ENCODE results near the gene TRMT6. TPM values are rescaled to one million over a fixed set of nuclear protein-coding genes. Genes with fewer than 3 reads are reported as not detected.

Gene TRMT6
- total and polyA plus RNA-seq, 4 donors: 3.1 to 6.2 (median 4.0) TPM

DNA sequence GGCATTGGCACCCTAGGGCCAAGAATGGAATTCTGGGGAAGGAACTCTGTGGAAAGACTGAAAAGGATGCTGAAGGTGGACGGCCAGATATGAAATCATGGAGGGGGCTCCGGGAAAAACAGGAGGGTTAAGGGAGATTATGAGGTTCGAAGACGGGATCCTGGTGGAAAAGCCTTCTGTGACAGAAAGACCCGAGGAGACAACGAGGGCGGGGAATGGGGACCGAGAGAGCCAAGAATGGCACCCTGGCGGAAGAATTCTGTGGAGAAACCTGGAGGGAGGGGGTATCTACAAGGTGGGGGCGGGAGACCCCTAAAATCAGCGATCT is 426 bp downstream of the TRMT6 start:
- no peak for DNase-seq (ENCODE audit: low spot score)
- Histone ChIP-seq H3K27ac (ENCODE audit: low read depth in 1 of 2, low read length in 2 of 2) (peak overlapping the region; percentile 21 to 24), H3K36me3 (ENCODE audit: control insufficient read depth in 4 of 4, insufficient read depth in 3 of 4, low read depth in 1 of 4, low read length in 3 of 4) (peaks cover 4 to 19% (median 12%) of the 10 kb centered on the region in 4 donors), H3K27me3 (ENCODE audit: control insufficient read depth in 4 of 4, insufficient read depth in 4 of 4, low read length in 3 of 4) (no peaks in the 10 kb centered on the region), H3K4me1 (ENCODE audit: control insufficient read depth in 4 of 4, insufficient read depth in 4 of 4, low read length in 3 of 4) (peaks cover 7 to 19% (median 17%) of the 10 kb centered on the region in 4 donors), H3K4me3 (ENCODE audit: low read depth in 1 of 3, low read length in 3 of 3) (peak overlapping the region; percentile 71 to 96 (median 90)), H3K9me3 (ENCODE audit: control insufficient read depth in 4 of 4, low read length in 3 of 4) (no peaks in the 10 kb centered on the region), H3K9ac (ENCODE audit: low read depth in 1 of 2, low read length in 2 of 2) (peak overlapping the region; percentile 21 to 30)
- TF ChIP-seq, protein P1, sequence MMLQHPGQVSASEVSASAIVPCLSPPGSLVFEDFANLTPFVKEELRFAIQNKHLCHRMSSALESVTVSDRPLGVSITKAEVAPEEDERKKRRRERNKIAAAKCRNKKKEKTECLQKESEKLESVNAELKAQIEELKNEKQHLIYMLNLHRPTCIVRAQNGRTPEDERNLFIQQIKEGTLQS (IDR thresholded peaks at IDR 0.05): no peak
- TF ChIP-seq CTCF (IDR thresholded peaks at IDR 0.05; ENCODE audit: low read depth, low read length, missing input control) (no peak), YY1 (IDR thresholded peaks at IDR 0.05) (no peak), GABPA (IDR thresholded peaks at IDR 0.05 in 1 of 2, conservative IDR thresholded peaks at IDR 0.05 in 1 of 2) (no peak), FOXA1 (IDR thresholded peaks at IDR 0.05) (no peak), ZBTB33 (IDR thresholded peaks at IDR 0.05) (no peak), RXRA (IDR thresholded peaks at IDR 0.05) (no peak), FOXA2 (IDR thresholded peaks at IDR 0.05) (no peak), REST (IDR thresholded peaks at IDR 0.05) (no peak), MAX (IDR thresholded peaks at IDR 0.05) (no peak), HNF4G (IDR thresholded peaks at IDR 0.05) (no peak)
- WGBS: under 1% methylated on average over 11 of the region's 11 CpGs

- H3K9me3 ChIP-seq (ENCODE audit: control insufficient read depth in 4 of 4, low read length in 3 of 4): no peaks in the 10 kb centered on the region
- H3K9ac ChIP-seq (ENCODE audit: low read depth in 1 of 2, low read length in 2 of 2): no peak overlapping the region
- 82% methylated on average over 6 of the region's 6 CpGs for WGBS
- no peak for DNase-seq (ENCODE audit: low spot score)
- H3K27me3 ChIP-seq (ENCODE audit: control insufficient read depth in 4 of 4, insufficient read depth in 4 of 4, low read length in 3 of 4): no peaks in the 10 kb centered on the region
- no peak overlapping the region for H3K27ac ChIP-seq (ENCODE audit: low read depth in 1 of 2, low read length in 2 of 2)
- H3K4me1 ChIP-seq (ENCODE audit: control insufficient read depth in 4 of 4, insufficient read depth in 4 of 4, low read length in 3 of 4): peaks cover 7 to 19% (median 17%) of the 10 kb centered on the region in 4 donors
- H3K4me3 ChIP-seq (ENCODE audit: low read depth in 1 of 3, low read length in 3 of 3): no peak overlapping the region
- H3K36me3 ChIP-seq (ENCODE audit: control insufficient read depth in 4 of 4, insufficient read depth in 3 of 4, low read depth in 1 of 4, low read length in 3 of 4): peaks cover 11 to 31% (median 23%) of the 10 kb centered on the region in 4 donors
- TF ChIP-seq HNF4A (conservative IDR thresholded peaks at IDR 0.05) (no peak), RAD21 (IDR thresholded peaks at IDR 0.05) (no peak), FOXA2 (IDR thresholded peaks at IDR 0.05) (no peak), SP1 (IDR thresholded peaks at IDR 0.05) (no peak), REST (IDR thresholded peaks at IDR 0.05) (no peak), ZBTB33 (IDR thresholded peaks at IDR 0.05) (no peak), RXRA (IDR thresholded peaks at IDR 0.05) (no peak), MAX (IDR thresholded peaks at IDR 0.05) (no peak), JUND (IDR thresholded peaks at IDR 0.05) (no peak)
- TF ChIP-seq, protein P1 (IDR thresholded peaks at IDR 0.05): no peak
These were observed 3.1 kb downstream of the TRMT6 start for GRCh38 chr20:5947276-5947675.
